GM12864 (cell line): Measurements from ENCODE around the gene PCDH18.

Experiments used
- DNase-seq: peaks from one replicate; pipeline ENCODE4 v3.0.0-alpha.2; 2011; ENCODE audit warnings: low read depth
- H3K4me3 ChIP-seq: 2 replicates; pipeline ENCODE4 v1.5.1; 2011; ENCODE audit warnings: mild to moderate bottlenecking, low read depth, low read length, control low read depth
- CTCF ChIP-seq: IDR thresholded peaks from 2 replicates; pipeline ENCODE4 v1.5.1; 2011; ENCODE audit warnings: low read depth, mild to moderate bottlenecking, moderate library complexity, low read length, control low read depth, inconsistent platforms; ENCODE audit errors: missing control alignments

PCDH18 gene

GRCh38 chr4:137536789-137537561, 4.7 kb upstream of the PCDH18 start:
- no peak for DNase-seq
- no peak for TF ChIP-seq CTCF
- no peak overlapping the region for H3K4me3 ChIP-seq

GRCh38 chr4:137535718-137536117, 3.4 kb upstream of the PCDH18 start:
- H3K4me3 ChIP-seq, result no peak overlapping the region
- DNase-seq, result no peak
- TF ChIP-seq CTCF, result no peak

- no peak overlapping the region for H3K4me3 ChIP-seq
- DNase-seq, result no peak
- no peak for TF ChIP-seq CTCF
These were observed 2.2 kb upstream of the PCDH18 start for GRCh38 chr4:137534516-137534915.

GRCh38 chr4:137533855-137534254, 1.6 kb upstream of the PCDH18 start:
- no peak for DNase-seq
- TF ChIP-seq CTCF, result no peak
- H3K4me3 ChIP-seq, result no peak overlapping the region

GRCh38 chr4:137532869-137533236, 559 bp upstream of the PCDH18 start:
- DNase-seq, result no peak
- no peak overlapping the region; the same call in 1 of the 2 replicates for H3K4me3 ChIP-seq
- no peak for TF ChIP-seq CTCF

GRCh38 chr4:137531168-137531985, 917 bp downstream of the PCDH18 start:
- DNase-seq, result no peak
- no peak overlapping the region for H3K4me3 ChIP-seq
- TF ChIP-seq CTCF, result no peak
